ENCODE measurements around the gene ABLIM3.

The ABLIM3 gene

DNA sequence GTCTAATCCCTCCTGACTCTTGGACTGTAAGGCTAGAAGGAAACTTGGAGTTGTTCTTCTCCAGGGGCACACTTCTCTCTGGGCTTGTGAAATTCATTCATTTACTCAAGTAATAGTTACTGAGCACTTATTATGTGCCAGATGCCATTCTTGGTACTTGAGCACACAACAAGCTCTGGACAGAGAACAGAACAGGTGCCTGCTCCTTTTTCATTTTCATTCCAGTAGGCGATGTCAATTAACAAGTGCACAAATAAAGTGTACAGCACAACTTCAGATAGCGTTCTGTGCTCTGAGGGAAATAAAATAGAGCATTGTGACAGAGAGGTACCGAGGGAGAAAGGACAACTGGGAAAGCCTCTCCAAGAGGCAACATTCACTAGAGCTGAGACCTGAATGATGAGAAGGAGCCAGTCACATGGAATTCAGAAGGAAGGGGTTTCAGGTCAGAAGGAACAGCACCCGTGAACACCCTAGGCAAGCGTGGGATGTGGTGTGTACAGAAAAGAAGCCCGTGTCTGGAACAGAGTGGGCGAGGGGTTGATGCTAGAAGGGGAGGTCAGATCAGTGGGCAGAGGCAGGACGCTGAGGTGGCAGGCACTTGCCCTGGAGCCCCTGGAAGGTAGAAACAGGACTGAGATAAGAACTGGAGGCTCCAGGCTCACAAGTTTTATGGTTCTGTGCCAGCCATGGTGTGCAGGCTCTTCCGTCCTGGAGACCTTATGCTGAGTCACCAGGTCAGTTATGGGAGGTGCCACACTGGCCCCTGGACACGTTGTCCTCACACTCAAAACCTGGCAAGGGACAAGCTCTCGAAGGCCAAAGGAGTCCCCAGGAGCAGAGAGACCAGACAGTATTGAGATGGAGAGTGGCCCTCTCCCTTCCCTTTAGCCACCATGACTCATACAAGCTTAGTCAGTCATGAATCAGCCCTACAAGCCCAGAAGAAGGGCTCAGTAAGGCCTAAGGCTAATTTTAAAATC lies 7.2 kb upstream of the ABLIM3 start:
- DNase-seq (ENCODE audit: low read depth in 3 of 3) = no peak

GRCh38 chr5:149134778-149135500 lies 6.4 kb upstream of the ABLIM3 start:
- DNase-seq (ENCODE audit: low read depth in 3 of 3) = no peak

DNA sequence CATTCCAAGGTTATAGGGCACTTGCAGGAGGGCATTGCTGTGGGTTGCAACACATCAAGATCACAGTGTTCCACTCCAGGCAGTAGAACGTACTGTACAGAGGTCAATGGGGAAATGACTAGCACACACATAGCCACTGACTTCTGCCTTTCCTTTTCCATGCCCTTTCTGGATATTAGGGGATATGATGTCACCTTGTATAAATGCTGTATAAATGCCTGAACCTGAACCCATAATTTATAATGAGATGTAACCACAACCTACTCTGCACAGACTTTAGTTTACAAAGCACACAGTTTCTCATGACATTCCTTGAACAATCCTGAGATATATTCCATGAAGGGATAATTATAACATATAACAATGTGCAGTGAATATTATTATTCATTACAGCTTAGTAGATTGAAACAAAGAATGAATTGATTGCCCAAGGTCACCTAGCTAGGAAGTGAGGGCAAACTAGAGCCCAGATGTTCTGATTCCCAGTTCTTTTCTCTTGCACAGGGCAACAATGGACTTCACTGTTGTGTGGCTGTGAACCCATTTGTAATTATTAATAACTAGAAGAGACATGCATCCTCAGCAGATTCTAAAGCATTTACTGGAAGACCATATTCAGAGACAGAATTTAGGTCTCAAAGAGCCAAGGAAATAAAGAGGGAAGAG lies 5.6 kb upstream of the ABLIM3 start:
- no peak for DNase-seq (ENCODE audit: low read depth in 3 of 3)

DNA sequence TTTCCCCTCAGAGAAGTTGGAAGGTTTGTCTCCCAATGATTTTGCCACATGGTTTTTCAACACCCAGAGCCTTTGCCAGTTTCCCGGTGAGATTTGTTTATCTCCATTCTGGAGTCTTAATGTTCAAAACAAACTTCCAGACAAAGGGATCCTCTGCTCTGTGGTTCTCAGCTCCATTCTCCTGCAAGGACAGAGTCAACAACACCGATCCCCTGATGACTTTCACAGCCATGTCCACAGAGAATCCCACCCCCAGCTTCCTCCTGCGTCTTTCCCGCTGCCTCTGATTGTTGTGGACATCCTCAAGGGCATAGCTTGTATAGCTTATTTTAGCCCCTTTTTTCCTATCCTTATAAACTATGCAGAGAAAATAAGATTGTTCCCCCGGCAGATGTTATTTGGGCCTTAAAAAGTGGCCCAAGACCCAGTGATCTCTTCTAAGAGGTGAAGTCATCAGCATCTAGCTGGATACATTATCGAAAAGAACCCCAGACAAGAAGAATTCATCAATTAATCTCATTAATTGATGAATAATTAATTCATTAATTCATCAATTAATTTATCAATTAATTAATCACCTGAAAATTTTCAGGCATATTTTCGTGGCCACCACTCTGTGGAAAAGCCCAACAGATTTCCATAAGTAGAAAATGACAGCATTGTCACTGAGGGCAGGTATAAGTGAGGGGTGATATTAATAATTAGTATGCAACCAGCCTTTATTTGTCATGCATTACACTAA lies 2.9 kb upstream of the ABLIM3 start:
- DNase-seq (ENCODE audit: low read depth in 3 of 3) = no peak

- no peak for DNase-seq (ENCODE audit: low read depth in 3 of 3)
Measured at GRCh38 chr5:149140197-149141002, 893 bp upstream of the ABLIM3 start.

- no peak for DNase-seq (ENCODE audit: low read depth in 3 of 3)
Measured at GRCh38 chr5:149141957-149142851, 911 bp downstream of the ABLIM3 start.

DNA sequence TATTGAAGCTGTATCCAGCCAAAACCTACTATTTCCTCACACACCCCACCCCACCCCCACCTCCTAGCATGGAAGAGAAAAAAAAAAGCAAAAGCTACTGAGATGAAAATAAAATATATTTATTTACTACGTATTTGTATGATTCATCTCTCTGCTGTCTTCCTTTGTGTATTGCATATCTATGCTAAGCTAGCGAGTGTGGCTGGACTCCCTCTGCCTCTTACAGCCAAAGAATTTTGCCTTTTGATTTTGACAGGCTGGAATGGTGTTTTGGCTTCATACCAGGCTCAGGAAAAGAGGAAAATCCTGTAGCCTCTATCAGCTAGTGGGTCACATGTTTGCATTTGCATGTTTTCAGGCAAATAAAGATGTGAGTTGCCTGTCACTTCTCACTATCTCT lies 2.2 kb downstream of the ABLIM3 start:
- DNase-seq (ENCODE audit: low read depth in 3 of 3) = no peak

DNA sequence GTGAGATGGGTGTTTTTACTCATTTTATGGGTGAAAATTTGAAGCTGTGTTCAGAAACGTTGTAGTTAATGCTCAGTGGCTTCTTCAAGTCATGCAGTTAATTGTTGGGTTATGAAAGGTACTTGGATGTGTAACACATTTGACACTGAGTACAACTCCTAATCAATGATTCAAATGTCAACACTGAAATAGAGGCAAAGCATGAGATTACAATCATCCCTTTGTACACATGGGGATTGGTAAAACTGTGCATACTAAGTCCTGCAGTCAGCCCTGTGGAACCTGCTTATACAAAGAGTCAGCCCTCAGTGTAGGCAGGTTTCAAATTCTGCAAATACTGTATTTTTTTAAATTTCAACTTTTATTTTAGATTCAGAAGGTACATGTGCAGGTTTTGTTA lies 3.3 kb downstream of the ABLIM3 start:
- DNase-seq (ENCODE audit: low read depth in 3 of 3) = no peak

GRCh38 chr5:149145138-149145537 lies 3.8 kb downstream of the ABLIM3 start:
- no peak for DNase-seq (ENCODE audit: low read depth in 3 of 3)

DNA sequence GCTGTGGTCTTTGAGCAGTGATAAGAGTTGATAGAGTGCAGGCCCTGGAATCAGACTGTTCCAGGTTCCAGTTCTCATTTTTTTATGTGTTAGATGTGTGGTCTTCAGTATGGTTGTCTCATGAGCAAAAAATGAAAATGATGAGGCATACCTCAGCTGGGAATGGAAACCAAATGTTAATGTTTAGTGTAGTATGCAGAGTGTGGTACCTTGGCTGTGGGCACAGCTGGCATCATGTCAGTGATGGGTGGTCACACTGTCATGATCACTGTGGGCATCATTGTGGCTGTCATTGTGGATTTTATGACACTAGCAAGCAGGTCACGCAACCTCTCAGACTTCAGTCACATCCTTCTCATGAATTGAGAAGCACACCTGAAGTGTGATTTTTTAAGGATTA lies 6.4 kb downstream of the ABLIM3 start:
- no peak for DNase-seq (ENCODE audit: low read depth in 3 of 3)

GRCh38 chr5:149149942-149150341 lies 8.6 kb downstream of the ABLIM3 start:
- no peak for DNase-seq (ENCODE audit: low read depth in 3 of 3)

DNA sequence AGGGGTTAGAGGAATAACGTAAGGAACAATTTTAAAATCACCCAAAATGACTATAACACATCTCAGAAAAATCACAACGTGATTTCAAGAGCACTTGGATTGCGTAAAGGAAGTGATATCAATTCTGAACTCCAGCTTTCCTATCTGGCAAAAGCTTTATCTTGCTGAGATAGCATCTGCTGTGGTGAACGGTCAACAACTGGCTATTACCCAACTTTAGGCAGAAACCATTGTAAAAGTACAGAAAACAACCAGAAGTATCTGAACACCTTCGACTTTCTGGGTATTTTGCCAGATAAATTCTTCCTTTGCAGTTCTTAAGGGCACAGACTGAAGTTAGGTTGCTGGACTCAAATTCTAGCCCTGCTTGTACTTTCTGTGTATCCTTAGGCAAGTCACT lies 9.2 kb downstream of the ABLIM3 start:
- no peak for DNase-seq (ENCODE audit: low read depth in 3 of 3)

GRCh38 chr5:149151717-149152116 lies 10.4 kb downstream of the ABLIM3 start:
- DNase-seq (ENCODE audit: low read depth in 3 of 3) = no peak

- DNase-seq (ENCODE audit: low read depth in 3 of 3) = no peak
Measured at GRCh38 chr5:149152317-149152746, 11.0 kb downstream of the ABLIM3 start.

DNA sequence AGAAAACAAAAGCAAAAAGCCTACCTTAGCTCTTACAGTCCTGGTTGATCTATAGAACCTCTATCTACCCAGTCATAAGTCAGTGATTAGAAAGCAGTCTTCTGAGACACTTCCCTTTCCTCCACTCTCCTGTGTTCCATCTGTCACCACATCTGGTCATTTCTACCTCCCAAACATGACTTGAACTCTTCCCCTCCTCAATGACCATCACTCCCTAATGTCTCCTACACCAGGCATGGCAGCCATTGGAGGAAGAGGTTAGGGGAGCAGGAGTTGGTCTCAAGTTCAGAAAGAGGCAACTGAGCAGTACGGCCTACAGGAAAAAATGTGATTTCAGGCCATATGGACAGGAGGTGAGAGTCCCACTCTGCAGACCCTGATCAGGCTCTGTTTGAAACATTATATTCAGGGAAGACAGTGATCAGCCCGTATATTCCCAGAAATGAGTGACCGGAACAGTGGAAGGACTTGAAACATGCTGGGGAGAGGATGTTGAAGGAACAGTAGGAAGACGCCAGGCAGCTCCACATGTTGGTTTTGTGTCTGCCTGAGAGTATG lies 12.0 kb downstream of the ABLIM3 start:
- DNase-seq (ENCODE audit: low read depth in 3 of 3) = no peak

DNA sequence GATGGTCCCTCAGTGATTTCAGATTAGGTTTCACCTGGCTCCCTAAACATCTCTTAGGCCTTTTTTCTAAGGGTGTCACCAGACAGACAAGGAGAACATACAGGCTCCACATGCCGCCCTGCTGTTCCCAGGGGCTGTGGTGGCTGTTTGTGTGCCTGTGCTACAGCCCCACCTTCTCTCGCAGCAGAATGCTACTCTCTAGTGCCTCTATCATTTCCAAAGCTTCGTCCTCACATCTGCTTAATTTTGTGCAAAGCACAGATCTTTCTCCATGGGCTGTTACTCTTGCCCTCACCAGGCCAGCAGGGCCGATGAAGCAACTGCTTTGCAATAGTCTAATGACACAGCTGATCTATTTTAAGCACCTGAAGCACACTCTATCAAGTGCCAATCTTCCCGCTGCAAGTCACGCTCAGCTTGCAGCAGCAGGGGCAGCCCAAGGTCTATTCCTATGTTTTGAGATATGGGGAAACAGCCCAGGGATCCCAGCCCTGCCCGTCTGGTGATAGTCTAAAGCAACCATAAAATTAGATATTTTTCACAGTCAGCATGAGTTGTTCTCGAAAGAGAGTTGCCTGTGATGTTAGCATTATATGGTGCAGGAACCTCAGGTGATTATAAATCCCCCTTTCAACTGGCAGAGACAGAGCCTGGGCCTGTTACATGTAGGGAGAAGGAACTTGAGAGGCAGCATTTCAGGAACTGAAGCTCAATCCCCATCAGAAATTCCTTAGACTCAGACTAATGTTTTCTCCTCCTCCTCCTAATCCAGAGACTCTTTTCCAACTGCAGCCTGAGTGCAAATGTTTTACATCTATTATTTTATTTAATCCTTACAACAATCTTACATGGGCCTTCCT lies 12.7 kb downstream of the ABLIM3 start:
- no peak for DNase-seq (ENCODE audit: low read depth in 3 of 3)

DNA sequence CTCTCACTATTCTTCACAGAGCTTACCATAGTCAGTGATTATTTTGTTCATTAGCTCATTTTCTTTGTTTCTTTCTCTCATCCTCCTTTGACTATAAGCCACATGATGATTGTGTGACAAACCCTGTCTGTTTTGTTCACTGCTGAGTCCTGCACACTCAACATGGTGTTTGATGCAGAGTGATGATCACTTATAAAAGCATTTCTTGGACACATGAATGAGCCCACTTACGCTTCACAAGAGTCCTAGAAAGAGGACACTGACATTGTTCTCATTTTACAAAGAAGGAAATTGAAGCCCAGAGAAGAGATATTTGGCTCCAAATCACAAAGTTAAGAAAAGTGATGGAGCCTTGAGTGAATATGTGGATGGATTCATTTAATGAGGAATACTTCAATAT lies 13.4 kb downstream of the ABLIM3 start:
- no peak for DNase-seq (ENCODE audit: low read depth in 3 of 3)

- DNase-seq (ENCODE audit: low read depth in 3 of 3) = no peak
Measured at GRCh38 chr5:149156435-149157083, 15.3 kb downstream of the ABLIM3 start.

Data from stimulated activated CD4-positive, alpha-beta T cell treated with anti-CD3 and anti-CD28 coated beads, TNF-alpha, amount 100 ng/mL, for 48 hours (primary cell).